Endothelial cell of umbilical vein (primary cell): ENCODE results near the gene JPH3. TPM values are rescaled to one million over a fixed set of nuclear protein-coding genes. Genes with fewer than 3 reads are reported as not detected.

Experiments
- BruUV-seq: library from RNA; stranded (reverse); fragments of 400-500 nt; replicated peaks from 2 replicates; lab custom pipeline; 2021; lab: Mats Ljungman, UMichigan
- CTCF ChIA-PET: fragments of 300-600, 350-600 bp; sonication (Branson Sonifier 250); formaldehyde crosslinking; loops from one replicate; lab custom pipeline; 2021; ENCODE audit warnings: antibody characterized with exemption, inconsistent platforms; lab: Charles Lee
- POLR2A ChIA-PET: fragments of 300-600, 350-600 bp; sonication (Branson Sonifier 250); formaldehyde crosslinking; loops from one replicate; lab custom pipeline; 2021; ENCODE audit warnings: antibody characterized with exemption, inconsistent platforms; lab: Charles Lee
- DNase-seq: peaks from one replicate; pipeline ENCODE4 v3.0.0-alpha.2; 2011; ENCODE audit warnings: low read depth, low spot score
- FAIRE-seq: peaks from 2 replicates; lab custom pipeline; 2011; peaks lifted over from hg19 to GRCh38; lab: Jason Lieb, UNC
- H2AFZ ChIP-seq: 2 replicates; pipeline ENCODE4 v1.6.0; 2012; ENCODE audit warnings: low read depth, low read length, control low read depth, inconsistent platforms
- H3K27ac ChIP-seq: 2 replicates; pipeline ENCODE4 v1.5.1; 2011; ENCODE audit warnings: low read depth, mild to moderate bottlenecking, control low read depth, low read length, moderate library complexity; ENCODE audit not compliant: insufficient read depth
- H3K27me3 ChIP-seq, 2 experiments: 2 replicates each; pipeline versions ENCODE4 v1.6.0 to v1.6.1; 2011; ENCODE audit warnings: low read length in 2 of 2, mixed read lengths in 1 of 2; ENCODE audit not compliant: control insufficient read depth in 2 of 2, insufficient read depth in 2 of 2
- H3K36me3 ChIP-seq, 2 experiments: 2 replicates in 1 of 2; 3 replicates in 1 of 2; pipeline ENCODE4 v1.5.1; 2011; ENCODE audit warnings: low read length in 2 of 2, mild to moderate bottlenecking in 1 of 2, moderate library complexity in 1 of 2; ENCODE audit not compliant: control insufficient read depth in 2 of 2, insufficient read depth in 2 of 2; ENCODE audit errors: extremely low read depth in 1 of 2
- H3K4me1 ChIP-seq: 3 replicates; pipeline ENCODE4 v1.5.1; 2011; ENCODE audit warnings: mild to moderate bottlenecking, low read length; ENCODE audit not compliant: control insufficient read depth, insufficient read depth; ENCODE audit errors: extremely low read depth
- H3K4me2 ChIP-seq: 2 replicates; pipeline ENCODE4 v1.6.1; 2011; ENCODE audit warnings: low read length, control low read depth, mixed read lengths; ENCODE audit not compliant: insufficient read depth
- H3K4me3 ChIP-seq, 3 experiments: fragments of 200-600 bp in 1 of 3; sonication (generic), shearing (Covaris generic) in 1 of 3; replicated peaks in 1 of 3; 2 replicates each; pipeline ENCODE4 v1.5.1; 2011 to 2016; ENCODE audit warnings: control low read depth in 3 of 3, low read length in 3 of 3, mild to moderate bottlenecking in 2 of 3, inconsistent platforms in 1 of 3, low read depth in 1 of 3, moderate library complexity in 1 of 3; ENCODE audit not compliant: insufficient read depth in 1 of 3
- H3K79me2 ChIP-seq: 2 replicates; pipeline ENCODE4 v1.6.0; 2012; ENCODE audit warnings: low read length, inconsistent platforms; ENCODE audit not compliant: control insufficient read depth, insufficient read depth
- H3K9ac ChIP-seq: replicated peaks from 2 replicates; pipeline ENCODE3; 2011; ENCODE audit warnings: low read length, control low read depth; ENCODE audit not compliant: insufficient read depth; ENCODE audit errors: extremely low read depth
- H3K9me1 ChIP-seq: replicated peaks from 3 replicates; pipeline ENCODE4 v1.6.0; 2011; ENCODE audit warnings: mild to moderate bottlenecking, low read length; ENCODE audit not compliant: control insufficient read depth, insufficient read depth; ENCODE audit errors: extremely low read depth
- H3K9me3 ChIP-seq: replicated peaks from 2 replicates; pipeline ENCODE4 v1.5.1; 2012; ENCODE audit warnings: low read length, inconsistent platforms; ENCODE audit not compliant: control insufficient read depth, insufficient read depth
- H4K20me1 ChIP-seq: replicated peaks from 2 replicates; pipeline ENCODE3; 2011; ENCODE audit warnings: mild to moderate bottlenecking, low read length; ENCODE audit not compliant: control insufficient read depth, insufficient read depth; ENCODE audit errors: extremely low read depth
- EZH2 ChIP-seq: IDR thresholded peaks from 2 replicates; pipeline ENCODE4 v1.6.1; 2012; ENCODE audit warnings: borderline replicate concordance, low read depth, mild to moderate bottlenecking, moderate library complexity, low read length, inconsistent platforms; ENCODE audit not compliant: severe bottlenecking
- FOS ChIP-seq: IDR thresholded peaks from 2 replicates; pipeline ENCODE4 v1.6.1; 2011; ENCODE audit warnings: mild to moderate bottlenecking, low read length, moderate library complexity, borderline replicate concordance; ENCODE audit not compliant: insufficient read depth
- GATA2 ChIP-seq: IDR thresholded peaks from 2 replicates; pipeline ENCODE4 v1.7.0; 2011; ENCODE audit warnings: low read depth, mild to moderate bottlenecking, moderate library complexity, mixed read lengths, low read length; ENCODE audit not compliant: insufficient read length, insufficient read depth
- JUN ChIP-seq: IDR thresholded peaks from 2 replicates; pipeline ENCODE4 v1.6.1; 2011; ENCODE audit warnings: borderline replicate concordance, low read depth; ENCODE audit not compliant: insufficient read length, insufficient read depth
- MYC ChIP-seq: IDR thresholded peaks from one replicate; pipeline ENCODE4 v1.6.1; 2011; ENCODE audit warnings: mild to moderate bottlenecking, low read depth, low read length
- POLR2A ChIP-seq: IDR thresholded peaks from 2 replicates; pipeline ENCODE4 v1.6.1; 2012; ENCODE audit warnings: low read depth, mild to moderate bottlenecking, control low read depth, low read length
- POLR2AphosphoS5 ChIP-seq: IDR thresholded peaks from 2 replicates; pipeline ENCODE4 v1.6.1; 2012; ENCODE audit warnings: low read depth, mild to moderate bottlenecking, control low read depth, low read length, moderate library complexity; ENCODE audit not compliant: insufficient read depth
- dilution Hi-C: fragments of 300-500 bp; cut with MboI; formaldehyde crosslinking; loops from one replicate; pipeline ENCODE4 v1.15.0; 2019; ENCODE audit warnings: low sequenced_read_pairs; ENCODE audit not compliant: extremely low pct_ligation_motif_present
- intact Hi-C: fragments of 100-400 bp; cut with micrococcal nuclease; formaldehyde crosslinking; loops from one replicate; pipeline ENCODE4 v1.10.0; 2022
- polyA plus RNA-seq, 4 experiments: library from polyadenylated mRNA; depleted of rRNA in 3 of 4; stranded (reverse) in 3 of 4; unstranded in 1 of 4; fragments of >200 nt; gene quantifications; 2 replicates each; pipeline versions ENCODE4 v1.2.1 to v1.2.3, GENCODE V29; 2011 to 2012; ENCODE audit warnings: missing spikeins in 1 of 4
- total RNA-seq: library from RNA; stranded (reverse); gene quantifications from 2 replicates; pipeline ENCODE4 v1.2.3, GENCODE V29; 2021
- TF ChIP-seq, protein P1 (sequence below), 2 donors: IDR thresholded peaks; 1 replicate in 1 of 2; 2 replicates in 1 of 2; pipeline ENCODE4 v1.5.1; 2011; ENCODE audit warnings: low read length in 2 of 2, mild to moderate bottlenecking in 2 of 2, moderate library complexity in 2 of 2, control low read depth in 1 of 2, inconsistent platforms in 1 of 2, low read depth in 1 of 2; ENCODE audit not compliant: insufficient read depth in 1 of 2; ENCODE audit errors: extremely low read depth in 1 of 2
- TF ChIP-seq, protein P2 (sequence below): IDR thresholded peaks from 2 replicates; pipeline ENCODE4 v1.6.1; 2011; ENCODE audit not compliant: insufficient read depth, insufficient read length

Gene JPH3
- total and polyA plus RNA-seq, 2 donors (not counting 3 experiments of a cell fraction or from before 2014, with no cell fraction given), result 0.22 to 0.30 TPM

DNA sequence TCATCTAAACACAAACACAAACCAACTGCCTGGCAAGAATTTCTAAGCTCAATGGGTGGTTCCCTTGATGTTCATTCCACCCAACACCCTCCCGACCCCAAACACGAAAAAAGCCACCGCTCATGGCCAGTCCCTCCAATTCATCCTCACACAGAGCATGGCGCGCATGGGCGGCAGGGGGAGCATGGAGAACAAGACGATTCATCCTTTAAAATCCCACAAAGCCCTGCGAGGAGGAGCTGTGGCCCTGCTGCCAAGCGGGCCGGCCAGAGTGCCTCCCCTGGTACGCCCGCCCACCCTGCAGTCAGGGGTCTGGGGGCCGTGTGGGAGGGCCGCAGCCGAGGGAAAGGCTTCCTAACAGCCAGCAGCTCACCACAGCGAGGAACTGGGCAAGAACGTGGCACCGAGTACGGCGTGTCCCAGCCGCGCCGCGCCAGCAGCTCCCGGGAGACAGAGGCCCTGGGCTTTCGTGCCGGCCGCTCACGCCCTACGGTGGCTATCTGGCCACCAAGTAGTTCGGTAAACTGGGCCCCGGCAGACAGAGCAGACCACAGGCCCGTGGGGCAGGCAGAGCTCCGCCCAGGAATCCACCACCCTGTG lies 102.5 kb downstream of the JPH3 start:
- Histone ChIP-seq H2AFZ (no peak overlapping the region), H3K4me3 (no peak overlapping the region), H3K27ac (no peak overlapping the region), H3K36me3 (peaks cover 0 to 13% of the 10 kb centered on the region in 2 experiments), H3K79me2 (no peaks in the 10 kb centered on the region), H3K4me2 (no peak overlapping the region), H4K20me1 (no peaks in the 10 kb centered on the region), H3K27me3 (no peaks in the 10 kb centered on the region), H3K9ac (no peak overlapping the region), H3K4me1 (peaks cover 24% of the 10 kb centered on the region), H3K9me1 (no peaks in the 10 kb centered on the region), H3K9me3 (no peaks in the 10 kb centered on the region)
- FAIRE-seq, result no peak
- BruUV-seq, result no TSS peak
- TF ChIP-seq GATA2, result no peak
- no peak for TF ChIP-seq POLR2AphosphoS5
- no peak for TF ChIP-seq MYC
- TF ChIP-seq, protein P1, sequence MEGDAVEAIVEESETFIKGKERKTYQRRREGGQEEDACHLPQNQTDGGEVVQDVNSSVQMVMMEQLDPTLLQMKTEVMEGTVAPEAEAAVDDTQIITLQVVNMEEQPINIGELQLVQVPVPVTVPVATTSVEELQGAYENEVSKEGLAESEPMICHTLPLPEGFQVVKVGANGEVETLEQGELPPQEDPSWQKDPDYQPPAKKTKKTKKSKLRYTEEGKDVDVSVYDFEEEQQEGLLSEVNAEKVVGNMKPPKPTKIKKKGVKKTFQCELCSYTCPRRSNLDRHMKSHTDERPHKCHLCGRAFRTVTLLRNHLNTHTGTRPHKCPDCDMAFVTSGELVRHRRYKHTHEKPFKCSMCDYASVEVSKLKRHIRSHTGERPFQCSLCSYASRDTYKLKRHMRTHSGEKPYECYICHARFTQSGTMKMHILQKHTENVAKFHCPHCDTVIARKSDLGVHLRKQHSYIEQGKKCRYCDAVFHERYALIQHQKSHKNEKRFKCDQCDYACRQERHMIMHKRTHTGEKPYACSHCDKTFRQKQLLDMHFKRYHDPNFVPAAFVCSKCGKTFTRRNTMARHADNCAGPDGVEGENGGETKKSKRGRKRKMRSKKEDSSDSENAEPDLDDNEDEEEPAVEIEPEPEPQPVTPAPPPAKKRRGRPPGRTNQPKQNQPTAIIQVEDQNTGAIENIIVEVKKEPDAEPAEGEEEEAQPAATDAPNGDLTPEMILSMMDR (IDR thresholded peaks at IDR 0.05; ENCODE audit: extremely low read depth in 1 of 2, insufficient read depth in 1 of 2, low read depth in 1 of 2, low read length in 2 of 2), result no peak
- TF ChIP-seq, protein P2, sequence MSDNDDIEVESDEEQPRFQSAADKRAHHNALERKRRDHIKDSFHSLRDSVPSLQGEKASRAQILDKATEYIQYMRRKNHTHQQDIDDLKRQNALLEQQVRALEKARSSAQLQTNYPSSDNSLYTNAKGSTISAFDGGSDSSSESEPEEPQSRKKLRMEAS, result no peak
- TF ChIP-seq EZH2, result no peak
- no peak for TF ChIP-seq JUN
- no peak for TF ChIP-seq POLR2A
- no peak for TF ChIP-seq FOS
- POLR2A ChIA-PET, result no interaction called here
- intact Hi-C loops, result no loop called here
- CTCF ChIA-PET, result interaction anchor here (0.6 to 2.0 kb wide), 10 partner anchors 10 to 217 kb away, joined by 3 to 6 read pairs (median 4); no protein-coding TSS in a partner anchor
- no peak for DNase-seq
- dilution Hi-C loops, result no loop called here
